Stomach (tissue), 9 donors: ENCODE results near the gene GCH1. TPM values are rescaled to one million over a fixed set of nuclear protein-coding genes. Genes with fewer than 3 reads are reported as not detected.
"Not testable (repeated sequence)": the region's sequence is repeated elsewhere in the genome, so short reads cannot be mapped to it uniquely, and the experiment has no call there.

Experiments used
- DNase-seq, 2 donors: peaks; one replicate each; pipeline versions ENCODE4 v3.0.0 to v3.0.0-alpha.2; 2013 to 2019
- H3K27ac ChIP-seq, 5 donors: fragments of 200-600 bp in 4 of 5; sonication (generic) in 4 of 5; one replicate each; pipeline ENCODE4 v1.5.1; 2013 to 2019; ENCODE audit warnings: mild to moderate bottlenecking in 1 of 5, moderate library complexity in 1 of 5
- H3K27me3 ChIP-seq, 3 donors: fragments of 200-600 bp; sonication (generic); one replicate each; pipeline ENCODE4 v1.5.1; 2017 to 2019; ENCODE audit warnings: mixed run types in 1 of 3
- H3K36me3 ChIP-seq, 4 donors: fragments of 200-600 bp; sonication (generic); 1 replicate in 3 of 4; 2 replicates in 1 of 4; pipeline ENCODE4 v1.5.1; 2016 to 2019
- H3K4me1 ChIP-seq, 4 donors: fragments of 200-600 bp; sonication (generic); one replicate each; pipeline ENCODE4 v1.5.1; 2016 to 2019
- H3K4me3 ChIP-seq, 4 donors: fragments of 200-600 bp; sonication (generic) in 3 of 4; one replicate each; pipeline ENCODE4 v1.5.1; 2016 to 2019; ENCODE audit warnings: mild to moderate bottlenecking in 1 of 4
- H3K9me3 ChIP-seq, 4 donors: fragments of 200-600 bp; sonication (generic); one replicate each; pipeline ENCODE4 v1.5.1; 2016 to 2019
- CTCF ChIP-seq, 7 experiments: fragments of 450-650 bp in 4 of 7; fragments of 200-600 bp in 3 of 7; sonication (generic) in 3 of 7; IDR thresholded peaks; one replicate each; pipeline ENCODE4 v1.5.1; 2016 to 2019; ENCODE audit warnings: antibody characterized with exemption in 7 of 7, control low read depth in 2 of 7, mild to moderate bottlenecking in 1 of 7
- EP300 ChIP-seq: sonication (generic); formaldehyde crosslinking; IDR thresholded peaks from one replicate; pipeline ENCODE4 v1.6.1; 2017; ENCODE audit warnings: antibody characterized with exemption
- POLR2A ChIP-seq, 4 donors: fragments of 450-650 bp; IDR thresholded peaks; one replicate each; pipeline ENCODE4 v1.6.1; 2016; ENCODE audit warnings: antibody characterized with exemption in 4 of 4, control low read depth in 2 of 4, mild to moderate bottlenecking in 1 of 4, moderate library complexity in 1 of 4
- POLR2AphosphoS5 ChIP-seq, 3 donors: sonication (generic); formaldehyde crosslinking; IDR thresholded peaks; one replicate each; pipeline ENCODE4 v1.6.1; 2016; ENCODE audit warnings: antibody characterized with exemption in 3 of 3
- WGBS, 5 donors: extraction: QIAGEN DNeasy Blood & Tissue Kit in 3 of 5; methylation state at CpG; one replicate each; pipeline versions ENCODE4 v1.1.5 to v1.1.7; 2013 to 2018; 5-methylcytosine and 5-hydroxymethylcytosine counted together
- intact Hi-C: fragments of 100-400 bp; cut with DNase I; formaldehyde crosslinking; loops from one replicate; pipeline ENCODE4 v1.15.1; 2023; ENCODE audit warnings: low total_unique reads
- polyA plus RNA-seq, 3 donors: library from polyadenylated mRNA; stranded (reverse); fragments of 200-250 nt; gene quantifications; one replicate each; pipeline ENCODE4 v1.2.3, GENCODE V29; 2013
- total RNA-seq, 5 donors: library from RNA; depleted of rRNA; stranded (reverse); fragments of >200 nt; gene quantifications; one replicate each; pipeline versions ENCODE4 v1.1.0 to v1.2.3, GENCODE V29; 2014 to 2016
- donor health status: healthy with polysubstance abuse.
- donor health status: Bipolar disorder and iron deficiency.
- donor health status: healthy.

Gene GCH1
- total and polyA plus RNA-seq, 8 donors: 0.58 to 52.1 (median 10.4) TPM

- Histone ChIP-seq H3K36me3 (no peaks in the 10 kb centered on the region), H3K4me3 (no peak overlapping the region), H3K9me3 (no peaks in the 10 kb centered on the region), H3K4me1 (peaks cover 4 to 7% (median 7%) of the 10 kb centered on the region in 4 donors), H3K27me3 (peaks cover 0 to 7% (median 7%) of the 10 kb centered on the region in 3 donors), H3K27ac (no peak overlapping the region)
- intact Hi-C loops: no loop called here
- WGBS, 5 donors: 67 to 79% (median 73%) methylated on average over 7 of the region's 7 CpGs
- no peak for DNase-seq
- TF ChIP-seq POLR2A (IDR thresholded peaks at IDR 0.05): no peak
These were observed 99.2 kb downstream of the GCH1 start for GRCh38 chr14:54803396-54803795.

GRCh38 chr14:54801482-54801881, 101.1 kb downstream of the GCH1 start:
- H3K27ac ChIP-seq, H3K36me3 ChIP-seq, DNase-seq, H3K4me1 ChIP-seq, H3K9me3 ChIP-seq, H3K4me3 ChIP-seq, intact Hi-C loops, H3K27me3 ChIP-seq: not testable (repeated sequence)
- WGBS, 5 donors: 86 to 97% (median 95%) methylated on average over 2 of the region's 2 CpGs

GRCh38 chr14:54798465-54799124, 104.0 kb downstream of the GCH1 start:
- TF ChIP-seq POLR2AphosphoS5 (IDR thresholded peaks at IDR 0.05): no peak
- TF ChIP-seq CTCF (IDR thresholded peaks at IDR 0.05): no peak
- TF ChIP-seq POLR2A (IDR thresholded peaks at IDR 0.05): no peak
- no peak for TF ChIP-seq EP300
- DNase-seq: no peak
- no peaks in the 10 kb centered on the region for H3K36me3 ChIP-seq
- no peak overlapping the region for H3K4me3 ChIP-seq
- H3K4me1 ChIP-seq: no peaks in the 10 kb centered on the region
- peaks cover 0 to 10% (median 4%) of the 10 kb centered on the region in 4 donors for H3K9me3 ChIP-seq
- WGBS, 5 donors: 79 to 83% (median 82%) methylated on average over 9 of the region's 9 CpGs
- no peaks in the 10 kb centered on the region for H3K27me3 ChIP-seq
- no peak overlapping the region for H3K27ac ChIP-seq
- intact Hi-C loops: no loop called here

GRCh38 chr14:54797986-54798385, 104.6 kb downstream of the GCH1 start:
- intact Hi-C loops: no loop called here
- H3K4me3 ChIP-seq: no peak overlapping the region
- H3K36me3 ChIP-seq: no peaks in the 10 kb centered on the region
- no peak for DNase-seq
- no peak overlapping the region for H3K27ac ChIP-seq
- no peak for TF ChIP-seq CTCF (IDR thresholded peaks at IDR 0.05)
- no peak for TF ChIP-seq POLR2A (IDR thresholded peaks at IDR 0.05)
- TF ChIP-seq POLR2AphosphoS5 (IDR thresholded peaks at IDR 0.05): no peak
- no peak for TF ChIP-seq EP300
- no peaks in the 10 kb centered on the region for H3K4me1 ChIP-seq
- H3K9me3 ChIP-seq: peaks cover 0 to 10% (median 4%) of the 10 kb centered on the region in 4 donors
- 37 to 66% (median 55%) methylated on average over 4 of the region's 4 CpGs for WGBS, 5 donors
- no peaks in the 10 kb centered on the region for H3K27me3 ChIP-seq

GRCh38 chr14:54797556-54797955, 105.1 kb downstream of the GCH1 start:
- WGBS, 5 donors: 85 to 91% (median 87%) methylated on average over 6 of the region's 6 CpGs

More at GRCh38 chr14:54797556-54797955, 105.1 kb downstream of the GCH1 start:
- intact Hi-C loops: no loop called here
- peaks cover 0 to 10% (median 4%) of the 10 kb centered on the region in 4 donors for H3K9me3 ChIP-seq
- no peak for DNase-seq
- H3K36me3 ChIP-seq: peaks cover 0 to 3% (median 0%) of the 10 kb centered on the region in 4 donors
- no peak overlapping the region for H3K4me3 ChIP-seq
- H3K4me1 ChIP-seq: no peaks in the 10 kb centered on the region
- H3K27ac ChIP-seq: no peak overlapping the region
- no peaks in the 10 kb centered on the region for H3K27me3 ChIP-seq
- TF ChIP-seq POLR2A (IDR thresholded peaks at IDR 0.05) (no peak), CTCF (IDR thresholded peaks at IDR 0.05) (no peak), POLR2AphosphoS5 (IDR thresholded peaks at IDR 0.05) (no peak), EP300 (no peak)
